Suprapubic skin (tissue), 4 donors: ENCODE measurements around the gene IGFBP5. TPM values are rescaled to one million over a fixed set of nuclear protein-coding genes. Genes with fewer than 3 reads are reported as not detected.

Source experiments
- DNase-seq, 2 donors: peaks; one replicate each; pipeline ENCODE4 v3.0.0-alpha.2; 2019; ENCODE audit warnings: low spot score in 2 of 2
- H3K27ac ChIP-seq: fragments of 200-600 bp; sonication (generic); one replicate; pipeline ENCODE4 v1.5.1; 2019
- H3K27me3 ChIP-seq: fragments of 200-600 bp; sonication (generic); one replicate; pipeline ENCODE4 v1.5.1; 2019
- H3K36me3 ChIP-seq: fragments of 200-600 bp; sonication (generic); one replicate; pipeline ENCODE4 v1.5.1; 2019
- H3K4me1 ChIP-seq: fragments of 200-600 bp; sonication (generic); one replicate; pipeline ENCODE4 v1.5.1; 2019
- H3K4me3 ChIP-seq: fragments of 200-600 bp; sonication (generic); one replicate; pipeline ENCODE4 v1.5.1; 2019; ENCODE audit warnings: mild to moderate bottlenecking
- H3K9me3 ChIP-seq: fragments of 200-600 bp; sonication (generic); one replicate; pipeline ENCODE4 v1.5.1; 2019
- EP300 ChIP-seq: sonication (generic); formaldehyde crosslinking; IDR thresholded peaks from one replicate; pipeline ENCODE4 v1.6.1; 2017; ENCODE audit warnings: antibody characterized with exemption
- POLR2A ChIP-seq, 2 donors: fragments of 450-650 bp; IDR thresholded peaks; one replicate each; pipeline ENCODE4 v1.6.1; 2017; ENCODE audit warnings: antibody characterized with exemption in 2 of 2, mild to moderate bottlenecking in 2 of 2, moderate library complexity in 2 of 2
- POLR2AphosphoS5 ChIP-seq, 3 donors: sonication (generic); formaldehyde crosslinking; IDR thresholded peaks; one replicate each; pipeline ENCODE4 v1.6.1; 2017; ENCODE audit warnings: antibody characterized with exemption in 3 of 3
- WGBS: methylation state at CpG from one replicate; pipeline ENCODE4 v1.1.5; 2018; 5-methylcytosine and 5-hydroxymethylcytosine counted together
- total RNA-seq, 4 donors: library from RNA; depleted of rRNA; stranded (reverse); fragments of >200 nt; gene quantifications; one replicate each; pipeline ENCODE4 v1.1.0, GENCODE V29; 2016
- TF ChIP-seq, protein P1 (sequence below), 2 donors: fragments of 200-600 bp in 1 of 2; fragments of 450-650 bp in 1 of 2; sonication (generic) in 1 of 2; IDR thresholded peaks; one replicate each; pipeline ENCODE4 v1.5.1; 2016 to 2019; ENCODE audit warnings: antibody characterized with exemption in 2 of 2, mild to moderate bottlenecking in 1 of 2, moderate library complexity in 1 of 2

Gene IGFBP5
- total RNA-seq, 4 donors from 2014 or later: 79.1 to 424 (median 163) TPM

GRCh38 chr2:216643986-216644659 is 51.2 kb downstream of the IGFBP5 start:
- H3K27me3 ChIP-seq: peaks cover 12% of the 10 kb centered on the region
- peaks cover 5% of the 10 kb centered on the region for H3K4me1 ChIP-seq
- no peak overlapping the region for H3K27ac ChIP-seq
- DNase-seq: no peak
- H3K9me3 ChIP-seq: no peaks in the 10 kb centered on the region
- TF ChIP-seq EP300: no peak
- TF ChIP-seq POLR2AphosphoS5 (IDR thresholded peaks at IDR 0.05): no peak
- no peak for TF ChIP-seq POLR2A (IDR thresholded peaks at IDR 0.05)
- TF ChIP-seq, protein P1, sequence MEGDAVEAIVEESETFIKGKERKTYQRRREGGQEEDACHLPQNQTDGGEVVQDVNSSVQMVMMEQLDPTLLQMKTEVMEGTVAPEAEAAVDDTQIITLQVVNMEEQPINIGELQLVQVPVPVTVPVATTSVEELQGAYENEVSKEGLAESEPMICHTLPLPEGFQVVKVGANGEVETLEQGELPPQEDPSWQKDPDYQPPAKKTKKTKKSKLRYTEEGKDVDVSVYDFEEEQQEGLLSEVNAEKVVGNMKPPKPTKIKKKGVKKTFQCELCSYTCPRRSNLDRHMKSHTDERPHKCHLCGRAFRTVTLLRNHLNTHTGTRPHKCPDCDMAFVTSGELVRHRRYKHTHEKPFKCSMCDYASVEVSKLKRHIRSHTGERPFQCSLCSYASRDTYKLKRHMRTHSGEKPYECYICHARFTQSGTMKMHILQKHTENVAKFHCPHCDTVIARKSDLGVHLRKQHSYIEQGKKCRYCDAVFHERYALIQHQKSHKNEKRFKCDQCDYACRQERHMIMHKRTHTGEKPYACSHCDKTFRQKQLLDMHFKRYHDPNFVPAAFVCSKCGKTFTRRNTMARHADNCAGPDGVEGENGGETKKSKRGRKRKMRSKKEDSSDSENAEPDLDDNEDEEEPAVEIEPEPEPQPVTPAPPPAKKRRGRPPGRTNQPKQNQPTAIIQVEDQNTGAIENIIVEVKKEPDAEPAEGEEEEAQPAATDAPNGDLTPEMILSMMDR (IDR thresholded peaks at IDR 0.05): no peak
- H3K4me3 ChIP-seq: no peak overlapping the region
- no peaks in the 10 kb centered on the region for H3K36me3 ChIP-seq
- WGBS: 34% methylated on average over 5 of the region's 5 CpGs

GRCh38 chr2:216637472-216637871 is 57.9 kb downstream of the IGFBP5 start:
- no peak for TF ChIP-seq POLR2AphosphoS5 (IDR thresholded peaks at IDR 0.05)
- TF ChIP-seq, protein P1 (IDR thresholded peaks at IDR 0.05): no peak
- TF ChIP-seq POLR2A (IDR thresholded peaks at IDR 0.05): no peak
- TF ChIP-seq EP300: no peak
- WGBS: 54% methylated on average over 3 of the region's 3 CpGs
- no peaks in the 10 kb centered on the region for H3K36me3 ChIP-seq
- no peak overlapping the region for H3K27ac ChIP-seq
- H3K4me1 ChIP-seq: peaks cover 27% of the 10 kb centered on the region
- H3K27me3 ChIP-seq: peaks cover 72% of the 10 kb centered on the region
- H3K4me3 ChIP-seq: no peak overlapping the region
- no peak for DNase-seq
- no peaks in the 10 kb centered on the region for H3K9me3 ChIP-seq

- 54% methylated on average over 29 of the region's 29 CpGs for WGBS
- peaks cover 27% of the 10 kb centered on the region for H3K4me1 ChIP-seq
- H3K9me3 ChIP-seq: no peaks in the 10 kb centered on the region
- no peak overlapping the region for H3K4me3 ChIP-seq
- H3K27ac ChIP-seq: no peak overlapping the region
- DNase-seq: no peak
- H3K36me3 ChIP-seq: no peaks in the 10 kb centered on the region
- TF ChIP-seq EP300 (no peak), POLR2AphosphoS5 (IDR thresholded peaks at IDR 0.05) (no peak), POLR2A (IDR thresholded peaks at IDR 0.05) (no peak)
- TF ChIP-seq, protein P1 (IDR thresholded peaks at IDR 0.05): no peak
- H3K27me3 ChIP-seq: peaks cover 72% of the 10 kb centered on the region
These were observed 58.5 kb downstream of the IGFBP5 start for GRCh38 chr2:216636551-216637450.

- TF ChIP-seq POLR2A (IDR thresholded peaks at IDR 0.05): no peak
- no peak for TF ChIP-seq POLR2AphosphoS5 (IDR thresholded peaks at IDR 0.05)
- no peak for TF ChIP-seq EP300
- TF ChIP-seq, protein P1 (IDR thresholded peaks at IDR 0.05): no peak
- H3K36me3 ChIP-seq: no peaks in the 10 kb centered on the region
- no peaks in the 10 kb centered on the region for H3K9me3 ChIP-seq
- H3K27ac ChIP-seq: no peak overlapping the region
- no peak for DNase-seq
- H3K27me3 ChIP-seq: peaks cover 70% of the 10 kb centered on the region
- peaks cover 27% of the 10 kb centered on the region for H3K4me1 ChIP-seq
- peak overlapping the region; percentile 11 for H3K4me3 ChIP-seq
- WGBS: 72% methylated on average over 18 of the region's 18 CpGs
These were observed 59.4 kb downstream of the IGFBP5 start for GRCh38 chr2:216635701-216636550.
